Measurements from ENCODE around the gene RNASEH2A. TPM values are rescaled to one million over a fixed set of nuclear protein-coding genes. Genes with fewer than 3 reads are reported as not detected.

RNASEH2A gene
- polyA plus RNA-seq, 1 of the 3 experiments (the other 2 are of a cell fraction) = 48.1 TPM

DNA sequence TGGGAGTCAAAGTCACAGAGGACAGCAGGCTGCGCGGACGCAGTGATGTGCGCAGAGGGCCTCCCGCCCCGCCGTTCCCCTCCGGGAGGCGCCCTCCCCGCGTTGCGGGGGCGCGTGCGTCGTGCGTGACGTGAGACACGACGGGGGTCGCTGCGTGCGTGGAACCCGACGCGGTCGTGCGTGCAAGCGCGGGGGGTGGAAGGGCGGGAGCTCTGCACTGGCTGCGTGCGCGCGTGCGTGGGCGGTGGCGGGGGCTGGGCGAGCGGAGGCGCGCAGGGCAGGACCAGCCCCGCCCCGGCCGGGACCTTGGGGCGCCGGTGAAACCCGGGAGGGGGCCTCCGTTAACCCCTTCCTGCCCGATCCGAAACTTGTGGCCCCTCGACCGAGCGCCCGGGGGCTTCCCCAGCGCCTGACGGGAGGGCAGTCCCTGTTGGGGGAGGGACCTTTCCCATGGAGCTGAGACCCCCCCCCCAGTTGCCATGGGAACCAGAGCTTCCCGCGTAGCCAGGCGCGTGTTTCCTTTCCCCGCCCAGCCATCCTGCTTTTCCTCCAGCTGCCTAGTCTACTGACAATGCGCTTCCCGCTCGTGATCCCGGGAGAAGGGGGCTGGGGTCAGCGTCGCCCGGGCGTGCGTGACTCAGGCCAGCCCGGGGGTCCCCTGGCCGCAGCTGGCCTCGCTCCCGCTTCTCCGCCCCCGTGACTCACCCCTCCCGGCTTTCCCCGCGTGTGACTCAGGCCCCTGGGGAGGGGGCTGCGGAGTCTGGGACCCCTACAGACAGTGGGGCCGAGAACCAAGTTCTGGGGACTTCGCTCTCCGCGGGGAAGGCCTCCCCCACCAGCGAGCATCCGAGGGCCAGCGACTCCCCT is 23.7 kb upstream of the RNASEH2A start (continued):
- TF ChIP-seq, protein P1, sequence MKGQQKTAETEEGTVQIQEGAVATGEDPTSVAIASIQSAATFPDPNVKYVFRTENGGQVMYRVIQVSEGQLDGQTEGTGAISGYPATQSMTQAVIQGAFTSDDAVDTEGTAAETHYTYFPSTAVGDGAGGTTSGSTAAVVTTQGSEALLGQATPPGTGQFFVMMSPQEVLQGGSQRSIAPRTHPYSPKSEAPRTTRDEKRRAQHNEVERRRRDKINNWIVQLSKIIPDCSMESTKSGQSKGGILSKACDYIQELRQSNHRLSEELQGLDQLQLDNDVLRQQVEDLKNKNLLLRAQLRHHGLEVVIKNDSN (IDR thresholded peaks at IDR 0.05; ENCODE audit: borderline replicate concordance, low read depth) = no peak; the same call in 1 of the 2 replicates
- TF ChIP-seq TAF1 (IDR thresholded peaks at IDR 0.05; ENCODE audit: borderline replicate concordance, low read depth, low read length) = 0 out of 2 replicates have a peak, but pooled peaks have one; percentile 10
- TF ChIP-seq, protein P2, sequence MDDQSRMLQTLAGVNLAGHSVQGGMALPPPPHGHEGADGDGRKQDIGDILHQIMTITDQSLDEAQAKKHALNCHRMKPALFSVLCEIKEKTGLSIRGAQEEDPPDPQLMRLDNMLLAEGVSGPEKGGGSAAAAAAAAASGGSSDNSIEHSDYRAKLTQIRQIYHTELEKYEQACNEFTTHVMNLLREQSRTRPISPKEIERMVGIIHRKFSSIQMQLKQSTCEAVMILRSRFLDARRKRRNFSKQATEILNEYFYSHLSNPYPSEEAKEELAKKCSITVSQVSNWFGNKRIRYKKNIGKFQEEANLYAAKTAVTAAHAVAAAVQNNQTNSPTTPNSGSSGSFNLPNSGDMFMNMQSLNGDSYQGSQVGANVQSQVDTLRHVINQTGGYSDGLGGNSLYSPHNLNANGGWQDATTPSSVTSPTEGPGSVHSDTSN (IDR thresholded peaks at IDR 0.05) = peak; percentile 49; the same call in 1 of the 2 replicates
- TF ChIP-seq RFX5 (IDR thresholded peaks at IDR 0.05; ENCODE audit: low read length) = peak; percentile 71; the same call in 1 of the 2 replicates
- TF ChIP-seq, protein P3, sequence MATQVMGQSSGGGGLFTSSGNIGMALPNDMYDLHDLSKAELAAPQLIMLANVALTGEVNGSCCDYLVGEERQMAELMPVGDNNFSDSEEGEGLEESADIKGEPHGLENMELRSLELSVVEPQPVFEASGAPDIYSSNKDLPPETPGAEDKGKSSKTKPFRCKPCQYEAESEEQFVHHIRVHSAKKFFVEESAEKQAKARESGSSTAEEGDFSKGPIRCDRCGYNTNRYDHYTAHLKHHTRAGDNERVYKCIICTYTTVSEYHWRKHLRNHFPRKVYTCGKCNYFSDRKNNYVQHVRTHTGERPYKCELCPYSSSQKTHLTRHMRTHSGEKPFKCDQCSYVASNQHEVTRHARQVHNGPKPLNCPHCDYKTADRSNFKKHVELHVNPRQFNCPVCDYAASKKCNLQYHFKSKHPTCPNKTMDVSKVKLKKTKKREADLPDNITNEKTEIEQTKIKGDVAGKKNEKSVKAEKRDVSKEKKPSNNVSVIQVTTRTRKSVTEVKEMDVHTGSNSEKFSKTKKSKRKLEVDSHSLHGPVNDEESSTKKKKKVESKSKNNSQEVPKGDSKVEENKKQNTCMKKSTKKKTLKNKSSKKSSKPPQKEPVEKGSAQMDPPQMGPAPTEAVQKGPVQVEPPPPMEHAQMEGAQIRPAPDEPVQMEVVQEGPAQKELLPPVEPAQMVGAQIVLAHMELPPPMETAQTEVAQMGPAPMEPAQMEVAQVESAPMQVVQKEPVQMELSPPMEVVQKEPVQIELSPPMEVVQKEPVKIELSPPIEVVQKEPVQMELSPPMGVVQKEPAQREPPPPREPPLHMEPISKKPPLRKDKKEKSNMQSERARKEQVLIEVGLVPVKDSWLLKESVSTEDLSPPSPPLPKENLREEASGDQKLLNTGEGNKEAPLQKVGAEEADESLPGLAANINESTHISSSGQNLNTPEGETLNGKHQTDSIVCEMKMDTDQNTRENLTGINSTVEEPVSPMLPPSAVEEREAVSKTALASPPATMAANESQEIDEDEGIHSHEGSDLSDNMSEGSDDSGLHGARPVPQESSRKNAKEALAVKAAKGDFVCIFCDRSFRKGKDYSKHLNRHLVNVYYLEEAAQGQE (IDR thresholded peaks at IDR 0.05; ENCODE audit: low read depth, low read length) = no peak
- no peak for TF ChIP-seq RAD21 (IDR thresholded peaks at IDR 0.05; ENCODE audit: low read length)

DNA sequence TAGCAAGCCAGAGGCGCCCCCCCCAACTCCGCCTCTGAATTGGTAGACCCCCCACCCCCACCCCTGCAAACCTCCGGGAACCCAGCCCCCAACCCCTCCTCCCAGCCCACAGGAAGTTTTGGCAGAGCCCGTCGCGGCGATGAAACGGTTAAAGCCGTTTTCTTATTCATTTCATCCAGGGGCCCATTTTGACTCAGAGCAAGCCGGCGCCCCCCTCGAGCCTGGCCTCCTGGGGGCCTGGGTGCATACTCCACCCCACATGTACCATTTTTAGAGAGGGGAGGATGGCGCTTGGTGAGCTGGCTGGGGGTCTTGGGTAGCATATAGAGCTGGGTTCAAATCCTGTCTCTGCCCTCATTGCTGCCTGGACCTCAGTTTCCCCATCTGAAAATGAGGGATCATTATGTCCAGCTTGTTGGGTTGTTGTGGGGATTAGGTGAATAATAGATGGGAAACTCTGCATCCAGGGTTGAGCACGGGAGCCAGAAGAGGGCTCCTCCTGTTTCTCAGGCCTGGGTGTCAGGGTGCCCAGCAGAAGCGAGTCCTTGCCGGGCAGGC is 23.0 kb upstream of the RNASEH2A start:
- DNase-seq = no peak
- Histone ChIP-seq H3K9me2 (no peaks in the 10 kb centered on the region), H3K4me2 (peak overlapping the region; percentile 91; the same call in 1 of the 2 replicates), H3F3A (replicated peaks; ENCODE audit: insufficient read depth) (peaks cover 64% of the 10 kb centered on the region), H3K27ac (ENCODE audit: low read depth in 2 of 2, low read length in 1 of 2) (peak overlapping the region; percentile 97 to 98), H3K36me3 (replicated peaks in 1 of 2; ENCODE audit: control insufficient read depth in 1 of 2, insufficient read depth in 2 of 2, low read length in 1 of 2) (no peaks in the 10 kb centered on the region), H3K27me3 (ENCODE audit: insufficient read depth) (no peaks in the 10 kb centered on the region), H3K4me3 (ENCODE audit: low read depth in 2 of 2, low read length in 1 of 2) (peak overlapping the region in 1 of 2 experiments; percentile 51; a peak in 2 of 4 replicates), H2AFZ (ENCODE audit: low read depth) (no peak overlapping the region), H4K20me1 (ENCODE audit: insufficient read depth) (no peaks in the 10 kb centered on the region), H3K9ac (peak overlapping the region; percentile 68; the same call in 1 of the 2 replicates), H3K4me1 (ENCODE audit: control insufficient read depth in 1 of 2, insufficient read depth in 2 of 2, low read depth in 1 of 2, low read length in 1 of 2) (peaks cover 47 to 68% of the 10 kb centered on the region in 2 experiments), H3K9me3 (no peaks in the 10 kb centered on the region), H3K79me2 (ENCODE audit: insufficient read depth) (no peaks in the 10 kb centered on the region)
- 6% methylated on average over 11 of the region's 16 CpGs for WGBS (ENCODE audit: low lambda C conversion rate)
- POLR2A ChIA-PET = interaction anchor here (0.8 to 2.1 kb wide), 3 partner anchors 9 to 87 kb away, joined by 4 to 63 read pairs (median 4); partner anchors contain the start of genes FBXW9 and JUNB
- CTCF ChIA-PET = interaction anchor here (1.0 to 12.1 kb wide), 4 partner anchors 14 to 65 kb away, joined by 3 to 447 read pairs (median 8); partner anchors contain the start of genes JUNB, PRDX2 and THSD8
- TF ChIP-seq NFIC (IDR thresholded peaks at IDR 0.05; ENCODE audit: borderline replicate concordance) (no peak), SMC3 (IDR thresholded peaks at IDR 0.05; ENCODE audit: low read depth, low read length) (no peak), MXI1 (IDR thresholded peaks at IDR 0.05; ENCODE audit: low read depth, low read length) (no peak), EP300 (IDR thresholded peaks at IDR 0.05; ENCODE audit: borderline replicate concordance in 1 of 2, low read depth in 1 of 2, low read length in 1 of 2) (no peak), NRF1 (IDR thresholded peaks at IDR 0.05; ENCODE audit: low read depth, low read length) (no peak), TEAD4 (IDR thresholded peaks at IDR 0.05; ENCODE audit: borderline replicate concordance, insufficient read depth) (no peak), FOXJ3 (CRISPR knock-in tag; IDR thresholded peaks at IDR 0.05) (no peak), GATA2 (CRISPR knock-in tag; IDR thresholded peaks at IDR 0.05) (no peak), RXRA (IDR thresholded peaks at IDR 0.05; ENCODE audit: borderline replicate concordance, low read depth) (no peak)
- TF ChIP-seq, protein P4, sequence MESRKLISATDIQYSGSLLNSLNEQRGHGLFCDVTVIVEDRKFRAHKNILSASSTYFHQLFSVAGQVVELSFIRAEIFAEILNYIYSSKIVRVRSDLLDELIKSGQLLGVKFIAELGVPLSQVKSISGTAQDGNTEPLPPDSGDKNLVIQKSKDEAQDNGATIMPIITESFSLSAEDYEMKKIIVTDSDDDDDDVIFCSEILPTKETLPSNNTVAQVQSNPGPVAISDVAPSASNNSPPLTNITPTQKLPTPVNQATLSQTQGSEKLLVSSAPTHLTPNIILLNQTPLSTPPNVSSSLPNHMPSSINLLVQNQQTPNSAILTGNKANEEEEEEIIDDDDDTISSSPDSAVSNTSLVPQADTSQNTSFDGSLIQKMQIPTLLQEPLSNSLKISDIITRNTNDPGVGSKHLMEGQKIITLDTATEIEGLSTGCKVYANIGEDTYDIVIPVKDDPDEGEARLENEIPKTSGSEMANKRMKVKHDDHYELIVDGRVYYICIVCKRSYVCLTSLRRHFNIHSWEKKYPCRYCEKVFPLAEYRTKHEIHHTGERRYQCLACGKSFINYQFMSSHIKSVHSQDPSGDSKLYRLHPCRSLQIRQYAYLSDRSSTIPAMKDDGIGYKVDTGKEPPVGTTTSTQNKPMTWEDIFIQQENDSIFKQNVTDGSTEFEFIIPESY (IDR thresholded peaks at IDR 0.05; ENCODE audit: borderline replicate concordance, low read depth) = no peak
- TF ChIP-seq, protein P3 (IDR thresholded peaks at IDR 0.05; ENCODE audit: low read depth, low read length) = no peak

Measured in SK-N-SH (cell line).